GM12878 (cell line): ENCODE results near the gene TULP4.

ENCODE experiments used
- CTCF ChIP-seq, 3 experiments: IDR thresholded peaks in 2 of 3; conservative IDR thresholded peaks in 1 of 3; 2 replicates each; pipeline ENCODE4 v1.5.1; 2011; ENCODE audit warnings: low read depth in 3 of 3, low read length in 3 of 3, mild to moderate bottlenecking in 3 of 3, control low read depth in 2 of 3, moderate library complexity in 2 of 3, inconsistent platforms in 1 of 3, mixed read lengths in 1 of 3; ENCODE audit not compliant: control insufficient read depth in 2 of 3, insufficient read depth in 1 of 3; ENCODE audit errors: extremely low read depth in 1 of 3
- RB1 ChIP-seq: fragments of 450-650 bp; formaldehyde crosslinking; IDR thresholded peaks from 2 replicates; pipeline ENCODE4 v1.6.1; 2017; ENCODE audit warnings: mild to moderate bottlenecking, borderline replicate concordance
- RELB ChIP-seq: fragments of 450-650 bp; IDR thresholded peaks from 2 replicates; pipeline ENCODE4 v1.6.1; 2017; ENCODE audit warnings: low read depth, mild to moderate bottlenecking, moderate library complexity
- SIN3A ChIP-seq: IDR thresholded peaks from 2 replicates; pipeline ENCODE4 v1.6.1; 2012; ENCODE audit warnings: low read depth, low read length, improper control_type of control experiment

- TF ChIP-seq SIN3A (no peak), CTCF (IDR thresholded peaks at IDR 0.05 in 2 of 3, conservative IDR thresholded peaks at IDR 0.05 in 1 of 3; ENCODE audit: control insufficient read depth in 2 of 3, extremely low read depth in 1 of 3, insufficient read depth in 1 of 3, low read depth in 3 of 3, low read length in 3 of 3) (no peak), RB1 (no peak), RELB (no peak)
Observed at GRCh38 chr6:158519761-158520160, 207.5 kb downstream of the TULP4 start.
